ENCODE results near the gene DHPS. TPM values are rescaled to one million over a fixed set of nuclear protein-coding genes. Genes with fewer than 3 reads are reported as not detected.
"Not testable (repeated sequence)": the region's sequence is repeated elsewhere in the genome, so short reads cannot be mapped to it uniquely, and the experiment has no call there.

The DHPS gene
- polyA plus RNA-seq, 3 donors from 2014 or later, result 70.8 to 76.0 (median 74.4) TPM

- peaks cover 3 to 8% (median 6%) of the 10 kb centered on the region in 3 donors for H3K27me3 Mint-ChIP-seq (ENCODE audit: low read depth in 3 of 3)
- DNase-seq, result peak; percentile 93 to 95 (median 93)
- no peaks in the 10 kb centered on the region for H3K9me3 Mint-ChIP-seq
- peak within 1 kb of the TSS; percentile 91 to 98 (median 96) for H3K27ac Mint-ChIP-seq
- peaks cover 0 to 3% (median 0%) of the 10 kb centered on the region in 3 donors for H3K36me3 Mint-ChIP-seq
- peaks cover 11 to 14% of the 10 kb centered on the region in 2 donors for H3K4me1 Mint-ChIP-seq
- H3K4me3 Mint-ChIP-seq, result peak within 1 kb of the TSS; percentile 90 to 94 (median 93)
These were observed 15.0 kb upstream of the DHPS start, which contains the start of gene FBXW9 for GRCh38 chr19:12696366-12697335. FBXW9 (minus strand) TSS chr19:12696631; CDS start chr19:12696581, 50 bp downstream.

GRCh38 chr19:12695997-12696365, 14.3 kb upstream of the DHPS start:
- Mint-ChIP-seq H3K27me3 (ENCODE audit: low read depth in 3 of 3) (peaks cover 3 to 8% (median 6%) of the 10 kb centered on the region in 3 donors), H3K4me3 (peak overlapping the region; percentile 90 to 94 (median 93)), H3K27ac (peak overlapping the region in 5 of 6 donors; percentile 51 to 98 (median 91)), H3K9me3 (no peaks in the 10 kb centered on the region), H3K36me3 (peaks cover 0 to 3% (median 0%) of the 10 kb centered on the region in 3 donors), H3K4me1 (peaks cover 11 to 14% of the 10 kb centered on the region in 2 donors)
- DNase-seq, result no peak

DNA sequence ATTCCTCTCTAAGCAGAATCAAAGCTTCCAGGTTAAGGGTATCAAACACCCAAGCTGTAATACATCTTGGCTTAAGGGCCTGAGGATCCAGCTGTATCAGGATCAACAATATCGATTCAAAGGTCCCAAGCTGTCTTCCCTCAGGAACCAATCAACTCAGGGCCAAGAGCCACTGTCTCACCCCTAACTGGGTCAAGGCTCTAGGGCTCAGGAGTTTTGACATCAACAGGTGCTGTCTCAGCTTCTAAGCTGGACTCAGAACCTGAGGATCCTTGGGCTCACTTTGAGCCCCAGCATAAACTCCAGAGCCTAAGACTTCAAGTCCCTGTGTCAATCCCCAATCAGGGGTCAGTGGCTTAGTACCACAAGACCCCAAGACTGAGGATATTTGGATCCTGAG, 13.8 kb upstream of the DHPS start:
- Mint-ChIP-seq H3K4me3 (peak overlapping the region; percentile 67 to 94 (median 75)), H3K36me3 (peaks cover 0 to 3% (median 0%) of the 10 kb centered on the region in 3 donors), H3K27ac (peak overlapping the region in 1 of 6 donors; percentile 67), H3K27me3 (ENCODE audit: low read depth in 3 of 3) (peaks cover 3 to 8% (median 6%) of the 10 kb centered on the region in 3 donors), H3K4me1 (peaks cover 11 to 14% of the 10 kb centered on the region in 2 donors), H3K9me3 (no peaks in the 10 kb centered on the region)
- DNase-seq, result no peak

DNA sequence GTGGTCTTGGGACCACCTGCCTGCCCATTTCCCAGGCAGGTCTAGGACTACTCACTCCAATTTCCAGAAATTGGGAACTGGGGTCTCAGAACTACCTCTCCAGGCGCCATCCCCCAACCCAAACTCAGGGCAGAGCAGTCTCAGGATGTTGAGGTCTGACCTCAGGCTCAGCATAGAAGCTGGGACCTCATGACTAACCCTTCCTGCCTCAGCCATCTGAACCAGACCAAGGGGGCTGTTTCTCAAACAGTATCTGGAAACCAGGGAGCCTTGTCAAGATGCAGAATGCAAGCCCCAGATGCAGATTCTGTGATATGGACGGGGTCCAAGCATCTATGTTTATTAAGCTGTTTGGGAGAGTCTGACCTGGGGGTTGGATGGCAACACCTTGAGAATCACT, 13.4 kb upstream of the DHPS start:
- H3K4me1 Mint-ChIP-seq, result peaks cover 11 to 14% of the 10 kb centered on the region in 2 donors
- no peaks in the 10 kb centered on the region for H3K9me3 Mint-ChIP-seq
- H3K36me3 Mint-ChIP-seq, result peaks cover 0 to 3% (median 0%) of the 10 kb centered on the region in 3 donors
- peaks cover 3 to 8% (median 6%) of the 10 kb centered on the region in 3 donors for H3K27me3 Mint-ChIP-seq (ENCODE audit: low read depth in 3 of 3)
- H3K27ac Mint-ChIP-seq, result no peak overlapping the region
- peak overlapping the region in 4 of 5 donors; percentile 25 to 94 (median 46) for H3K4me3 Mint-ChIP-seq
- DNase-seq, result no peak

DNA sequence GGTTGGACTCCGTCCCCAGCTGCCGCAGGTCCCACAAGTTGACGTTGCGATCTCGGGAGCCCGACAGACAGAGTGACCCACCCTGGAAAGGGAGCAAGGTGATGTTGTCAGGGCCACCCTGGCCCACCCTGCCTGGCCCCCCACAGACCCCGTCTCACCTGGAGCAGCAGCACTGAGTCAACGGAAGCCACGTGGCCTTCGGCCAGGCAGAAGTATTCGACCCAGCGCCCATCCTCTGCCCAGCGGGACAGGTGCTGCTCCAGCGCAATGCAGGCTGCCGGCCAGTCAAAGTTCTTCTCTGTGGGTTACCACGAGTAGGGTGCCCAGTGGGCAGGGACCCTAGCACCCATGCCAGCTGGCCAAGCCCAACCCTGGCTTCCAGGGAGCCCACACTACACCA, 13.0 kb upstream of the DHPS start:
- Mint-ChIP-seq H3K9me3 (no peaks in the 10 kb centered on the region), H3K27me3 (ENCODE audit: low read depth in 3 of 3) (peaks cover 3 to 8% (median 6%) of the 10 kb centered on the region in 3 donors), H3K36me3 (peaks cover 0 to 3% (median 0%) of the 10 kb centered on the region in 3 donors), H3K4me1 (peaks cover 11 to 14% of the 10 kb centered on the region in 2 donors), H3K4me3 (peak overlapping the region in 1 of 5 donors; percentile 94), H3K27ac (no peak overlapping the region)
- DNase-seq, result no peak

DNA sequence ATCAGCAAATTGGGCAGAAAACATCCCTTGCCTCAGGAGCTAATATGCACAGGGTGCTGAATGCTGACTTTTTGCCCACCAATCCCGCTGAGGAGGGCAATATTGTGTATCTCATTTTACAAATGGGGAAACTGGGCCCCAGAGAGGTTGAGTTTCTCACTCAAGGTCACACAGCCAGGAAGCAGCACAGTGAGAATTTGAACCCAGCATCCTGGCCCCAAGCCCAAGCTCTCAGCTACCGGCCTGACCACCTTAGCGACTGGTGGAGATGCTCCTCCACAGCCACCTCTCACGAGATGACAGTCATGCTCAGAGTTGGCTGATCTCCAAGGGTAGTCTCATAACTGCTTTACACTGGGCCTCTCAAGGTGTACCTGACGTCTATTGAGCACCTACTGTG, 11.3 kb upstream of the DHPS start:
- peaks cover 3 to 8% (median 4%) of the 10 kb centered on the region in 3 donors for H3K27me3 Mint-ChIP-seq (ENCODE audit: low read depth in 3 of 3)
- no peaks in the 10 kb centered on the region for H3K9me3 Mint-ChIP-seq
- no peak overlapping the region for H3K4me3 Mint-ChIP-seq
- no peak for DNase-seq
- H3K27ac Mint-ChIP-seq, result no peak overlapping the region
- no peaks in the 10 kb centered on the region for H3K36me3 Mint-ChIP-seq
- H3K4me1 Mint-ChIP-seq, result peaks cover 9% of the 10 kb centered on the region in 2 donors

DNA sequence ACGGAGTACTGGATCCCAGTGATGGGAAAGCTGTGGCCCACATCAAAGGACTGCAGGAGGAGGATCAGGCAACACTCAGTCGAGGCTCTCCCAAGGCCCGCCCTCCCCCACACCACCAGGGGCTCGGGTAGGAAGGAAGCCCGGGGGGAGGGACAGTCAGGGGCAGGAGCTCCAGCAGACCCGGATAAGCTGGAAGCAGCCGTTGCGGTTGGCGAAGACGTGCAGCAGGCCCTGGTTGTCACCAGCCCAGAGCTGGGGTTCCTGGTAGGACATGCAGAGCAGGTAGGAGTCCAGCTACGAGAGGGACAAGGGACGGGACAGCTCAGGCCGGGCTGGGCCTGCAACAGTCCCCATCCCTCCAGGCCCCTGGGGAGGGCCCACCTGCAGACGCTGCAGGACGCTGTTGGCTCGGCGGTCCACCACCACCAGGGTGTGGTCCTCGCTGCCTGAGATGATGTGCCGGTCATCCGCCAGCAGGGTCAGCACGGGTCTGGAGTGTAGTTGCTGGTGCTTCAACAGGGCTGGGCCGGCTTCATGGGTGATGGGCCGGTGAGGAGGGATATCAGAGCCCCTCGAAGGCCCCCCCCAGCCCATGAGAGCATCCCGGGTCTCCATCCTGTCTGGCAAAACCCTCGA, 8.0 kb upstream of the DHPS start:
- peaks cover 2 to 4% (median 2%) of the 10 kb centered on the region in 3 donors for H3K27me3 Mint-ChIP-seq (ENCODE audit: low read depth in 3 of 3)
- no peak overlapping the region for H3K4me3 Mint-ChIP-seq

DNA sequence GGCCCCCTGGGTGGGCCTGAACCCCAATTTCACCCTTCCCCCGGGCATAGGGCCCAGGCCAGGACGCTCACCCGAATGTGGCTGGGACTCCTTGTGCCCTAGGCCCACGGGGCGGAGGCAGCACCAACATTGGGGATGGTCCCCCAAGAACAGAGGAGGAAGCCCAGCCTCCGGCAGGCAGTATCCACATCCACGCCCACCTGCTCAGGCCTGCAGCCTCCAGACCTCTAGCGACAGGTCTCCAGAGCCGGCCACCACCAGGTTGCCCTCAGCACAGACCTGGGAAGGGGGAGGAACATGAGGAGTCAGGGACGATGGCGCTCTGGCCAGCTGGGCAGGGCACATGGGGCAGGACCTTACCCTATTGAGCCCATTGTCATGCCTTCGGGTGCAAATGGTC, 7.3 kb upstream of the DHPS start:
- no peak overlapping the region for H3K4me3 Mint-ChIP-seq
- no peaks in the 10 kb centered on the region for H3K9me3 Mint-ChIP-seq
- H3K27ac Mint-ChIP-seq, result no peak overlapping the region
- H3K27me3 Mint-ChIP-seq (ENCODE audit: low read depth in 3 of 3), result peaks cover 2 to 6% (median 2%) of the 10 kb centered on the region in 3 donors
- no peaks in the 10 kb centered on the region for H3K36me3 Mint-ChIP-seq
- no peaks in the 10 kb centered on the region for H3K4me1 Mint-ChIP-seq
- no peak for DNase-seq

More for the DNA sequence above, 8.0 kb upstream of the DHPS start:
- H3K4me1 Mint-ChIP-seq, result no peaks in the 10 kb centered on the region
- H3K36me3 Mint-ChIP-seq, result no peaks in the 10 kb centered on the region
- no peak for DNase-seq
- H3K27ac Mint-ChIP-seq, result no peak overlapping the region
- H3K9me3 Mint-ChIP-seq, result no peaks in the 10 kb centered on the region

GRCh38 chr19:12687496-12688196, 6.0 kb upstream of the DHPS start, which contains the start of gene GNG14:
GNG14 (plus strand) TSS chr19:12687998; CDS start chr19:12688049, 51 bp downstream.
- H3K27ac Mint-ChIP-seq, result no peak within 1 kb of the TSS
- H3K9me3 Mint-ChIP-seq, result no peaks in the 10 kb centered on the region
- no peak within 1 kb of the TSS for H3K4me3 Mint-ChIP-seq
- DNase-seq, result no peak
- no peaks in the 10 kb centered on the region for H3K4me1 Mint-ChIP-seq
- no peaks in the 10 kb centered on the region for H3K36me3 Mint-ChIP-seq
- H3K27me3 Mint-ChIP-seq (ENCODE audit: low read depth in 3 of 3), result peaks cover 2 to 9% (median 3%) of the 10 kb centered on the region in 3 donors

DNA sequence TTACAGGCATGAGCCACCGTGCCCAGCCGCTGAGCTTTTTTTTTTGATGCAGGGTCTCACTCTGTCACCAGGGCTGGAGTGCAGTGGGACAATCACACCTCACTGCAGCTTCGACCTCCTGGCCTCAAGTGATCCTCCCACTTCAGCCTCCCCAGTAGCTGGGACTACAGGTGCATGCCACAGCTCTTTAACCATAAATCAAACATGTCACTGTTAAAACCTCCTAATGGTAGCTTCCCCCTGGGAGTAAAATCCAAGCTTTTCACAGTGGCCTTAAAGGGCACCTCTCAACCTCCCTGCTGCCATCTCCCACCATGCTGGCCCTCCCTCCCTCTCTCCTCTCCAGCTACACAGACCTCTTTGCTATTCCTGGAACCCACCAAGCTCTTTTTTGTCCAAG, 4.2 kb upstream of the DHPS start:
- H3K27me3 Mint-ChIP-seq (ENCODE audit: low read depth in 3 of 3), result peaks cover 14 to 23% (median 15%) of the 10 kb centered on the region in 3 donors
- no peak for DNase-seq
- peaks cover 9% of the 10 kb centered on the region in 2 donors for H3K4me1 Mint-ChIP-seq
- H3K4me3 Mint-ChIP-seq, result no peak overlapping the region
- no peak overlapping the region for H3K27ac Mint-ChIP-seq
- H3K9me3 Mint-ChIP-seq, result no peaks in the 10 kb centered on the region
- peaks cover 0 to 5% (median 4%) of the 10 kb centered on the region in 3 donors for H3K36me3 Mint-ChIP-seq

DNA sequence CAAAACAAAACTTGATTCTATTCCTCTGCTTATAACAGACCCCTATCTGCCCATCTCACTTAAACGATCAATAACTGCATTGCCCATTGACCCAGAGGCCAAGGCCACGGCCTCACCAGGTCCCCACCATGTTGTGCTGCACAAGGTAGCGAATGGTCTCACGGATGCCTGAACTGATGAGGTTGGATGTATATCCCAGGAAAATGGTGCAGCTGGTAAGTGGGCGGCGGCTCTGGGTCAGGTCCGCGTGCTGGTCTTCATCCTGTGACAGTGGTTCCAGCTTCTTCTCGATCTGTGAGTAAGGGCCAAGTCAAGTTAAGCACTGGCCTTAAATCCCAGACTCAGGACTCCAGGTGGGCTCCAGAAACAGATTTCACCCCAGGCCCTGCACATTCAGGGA, 1.6 kb downstream of the DHPS start:
- peak overlapping the region; percentile 17 to 94 (median 60) for H3K4me3 Mint-ChIP-seq
- peak overlapping the region in 4 of 6 donors; percentile 10 to 69 (median 31) for H3K27ac Mint-ChIP-seq
- peaks cover 9 to 19% (median 11%) of the 10 kb centered on the region in 3 donors for H3K36me3 Mint-ChIP-seq
- peaks cover 14 to 22% (median 18%) of the 10 kb centered on the region in 3 donors for H3K27me3 Mint-ChIP-seq (ENCODE audit: low read depth in 3 of 3)
- no peak for DNase-seq
- H3K4me1 Mint-ChIP-seq, result peaks cover 29 to 32% of the 10 kb centered on the region in 2 donors
- no peaks in the 10 kb centered on the region for H3K9me3 Mint-ChIP-seq

- H3K27me3 Mint-ChIP-seq (ENCODE audit: low read depth in 3 of 3), result peaks cover 14 to 22% (median 14%) of the 10 kb centered on the region in 3 donors
- not testable (repeated sequence) for H3K4me3 Mint-ChIP-seq, H3K27ac Mint-ChIP-seq, DNase-seq, H3K9me3 Mint-ChIP-seq
- peaks cover 29 to 35% of the 10 kb centered on the region in 2 donors for H3K4me1 Mint-ChIP-seq
- H3K36me3 Mint-ChIP-seq, result peaks cover 9 to 26% (median 11%) of the 10 kb centered on the region in 3 donors
These were observed 3.6 kb downstream of the DHPS start for GRCh38 chr19:12678039-12678438.

DNA sequence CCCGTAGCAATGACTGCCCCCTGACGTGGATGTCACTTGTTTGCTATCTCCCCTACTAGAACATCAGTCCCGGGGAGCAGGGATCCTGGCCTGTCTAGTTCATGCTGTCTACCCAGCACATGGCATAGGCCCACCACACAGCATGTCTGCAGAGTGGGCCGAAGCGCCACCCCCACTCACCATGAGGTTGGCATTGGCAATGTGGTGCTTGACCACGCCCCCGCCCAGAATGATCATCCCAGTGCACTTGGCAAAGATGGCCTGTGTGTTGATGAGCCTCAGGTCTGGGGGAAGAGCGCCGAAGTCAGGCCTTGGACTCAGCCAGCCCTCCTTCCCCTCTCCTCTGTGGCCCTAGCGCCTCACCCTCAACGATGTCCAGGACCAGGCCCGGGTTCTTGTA, 4.8 kb downstream of the DHPS start:
- Mint-ChIP-seq H3K4me1 (peaks cover 33 to 37% of the 10 kb centered on the region in 2 donors), H3K36me3 (peaks cover 9 to 29% (median 14%) of the 10 kb centered on the region in 3 donors), H3K27me3 (ENCODE audit: low read depth in 3 of 3) (peaks cover 9 to 18% (median 10%) of the 10 kb centered on the region in 3 donors), H3K4me3 (no peak overlapping the region), H3K9me3 (no peaks in the 10 kb centered on the region), H3K27ac (peak overlapping the region in 4 of 6 donors; percentile 39 to 77 (median 56))
- DNase-seq, result no peak
